Iris pigment epithelial cell (primary cell): ENCODE measurements around the gene TNNI3K.

ENCODE experiments used
- DNase-seq: peaks from one replicate; pipeline ENCODE4 v3.0.0-alpha.2; 2011; ENCODE audit warnings: low read depth

Gene TNNI3K

GRCh38 chr1:74286414-74286813 lies 51.2 kb downstream of the TNNI3K start:
- DNase-seq = no peak

- DNase-seq = no peak
Measured at GRCh38 chr1:74314438-74314837, 79.3 kb downstream of the TNNI3K start.

- DNase-seq = no peak
Measured at GRCh38 chr1:74316302-74316701, 81.1 kb downstream of the TNNI3K start.

- no peak for DNase-seq
Measured at GRCh38 chr1:74317663-74318062, 82.5 kb downstream of the TNNI3K start.

- DNase-seq = no peak
Measured at GRCh38 chr1:74323937-74324473, 88.8 kb downstream of the TNNI3K start.

GRCh38 chr1:74324684-74325448 lies 89.7 kb downstream of the TNNI3K start:
- no peak for DNase-seq

- no peak for DNase-seq
Measured at GRCh38 chr1:74328851-74329250, 93.7 kb downstream of the TNNI3K start.

- no peak for DNase-seq
Measured at GRCh38 chr1:74333244-74333643, 98.1 kb downstream of the TNNI3K start.

- peak; percentile 10 for DNase-seq
Measured at GRCh38 chr1:74334147-74334546, 99.0 kb downstream of the TNNI3K start.

GRCh38 chr1:74340656-74341055 lies 105.5 kb downstream of the TNNI3K start:
- no peak for DNase-seq

GRCh38 chr1:74341702-74342339 lies 106.6 kb downstream of the TNNI3K start:
- no peak for DNase-seq

GRCh38 chr1:74343216-74343615 lies 108.0 kb downstream of the TNNI3K start:
- no peak for DNase-seq

- no peak for DNase-seq
Measured at GRCh38 chr1:74344387-74344786, 109.2 kb downstream of the TNNI3K start.

GRCh38 chr1:74356493-74356892 lies 121.3 kb downstream of the TNNI3K start:
- DNase-seq = peak; percentile 5

- DNase-seq = no peak
Measured at GRCh38 chr1:74357150-74357549, 122.0 kb downstream of the TNNI3K start.

GRCh38 chr1:74357756-74358155 lies 122.6 kb downstream of the TNNI3K start:
- no peak for DNase-seq

GRCh38 chr1:74362691-74363090 lies 127.5 kb downstream of the TNNI3K start:
- DNase-seq = no peak

- DNase-seq = no peak
Measured at GRCh38 chr1:74363220-74363619, 128.0 kb downstream of the TNNI3K start.

- no peak for DNase-seq
Measured at GRCh38 chr1:74367175-74367813, 132.1 kb downstream of the TNNI3K start.

GRCh38 chr1:74368335-74368734 lies 133.1 kb downstream of the TNNI3K start:
- no peak for DNase-seq

GRCh38 chr1:74375376-74375775 lies 140.2 kb downstream of the TNNI3K start:
- DNase-seq = no peak

GRCh38 chr1:74380252-74380651 lies 145.1 kb downstream of the TNNI3K start:
- no peak for DNase-seq

- no peak for DNase-seq
Measured at GRCh38 chr1:74388855-74389254, 153.7 kb downstream of the TNNI3K start.
